HL-60 (cell line): ENCODE measurements around the gene TACO1.

ENCODE experiments used
- DNase-seq, 2 experiments: peaks; one replicate each; pipeline ENCODE4 v3.0.0-alpha.2; 2010 to 2020; ENCODE audit warnings: low read depth in 1 of 2, low spot score in 1 of 2
- H3K27ac ChIP-seq: fragments of 250-450 bp; sonication (Bioruptor Pico); replicated peaks from 2 replicates; pipeline ENCODE4 v1.5.1; 2020; ENCODE audit warnings: mild to moderate bottlenecking, moderate library complexity
- H3K27me3 ChIP-seq: fragments of 250-450 bp; sonication (Bioruptor Pico); 2 replicates; pipeline ENCODE4 v1.5.1; 2021; ENCODE audit warnings: mild to moderate bottlenecking, moderate library complexity; ENCODE audit not compliant: insufficient read depth, poor library complexity, severe bottlenecking
- H3K4me3 ChIP-seq: replicated peaks from 2 replicates; pipeline ENCODE4 v1.5.1; 2011; ENCODE audit warnings: mild to moderate bottlenecking, control low read depth, low read length; ENCODE audit not compliant: insufficient read depth
- CTCF ChIP-seq: IDR thresholded peaks from one replicate; pipeline ENCODE4 v1.5.1; 2011; ENCODE audit warnings: low read length, control low read depth, inconsistent platforms; ENCODE audit not compliant: insufficient read depth
- GABPA ChIP-seq: IDR thresholded peaks from 2 replicates; pipeline ENCODE4 v1.6.1; 2012; ENCODE audit warnings: low read depth
- POLR2AphosphoS5 ChIP-seq: IDR thresholded peaks from 2 replicates; pipeline ENCODE4 v1.6.1; 2012; ENCODE audit warnings: low read depth
- REST ChIP-seq: IDR thresholded peaks from 2 replicates; pipeline ENCODE4 v1.6.1; 2012; ENCODE audit warnings: low read depth; ENCODE audit not compliant: insufficient replicate concordance
- SPI1 ChIP-seq: IDR thresholded peaks from 2 replicates; pipeline ENCODE4 v1.6.1; 2012; ENCODE audit warnings: low read depth, mild to moderate bottlenecking, borderline replicate concordance

Gene TACO1

GRCh38 chr17:63621229-63621683 lies 20.6 kb downstream of the TACO1 start:
- DNase-seq: no peak
- H3K4me3 ChIP-seq: peak overlapping the region; percentile 84
- TF ChIP-seq CTCF (no peak), REST (no peak), GABPA (no peak), POLR2AphosphoS5 (no peak), SPI1 (no peak)
- no peaks in the 10 kb centered on the region for H3K27me3 ChIP-seq
- H3K27ac ChIP-seq: peak overlapping the region; percentile 62

GRCh38 chr17:63621684-63622573 lies 21.2 kb downstream of the TACO1 start, which contains the start of gene MAP3K3:
TSS of gene MAP3K3 (plus strand) at chr17:63622417. CDS start at chr17:63622760, 343 bp downstream.
- Histone ChIP-seq H3K4me3 (peak within 1 kb of the TSS; percentile 84), H3K27me3 (no peaks in the 10 kb centered on the region), H3K27ac (peak within 1 kb of the TSS; percentile 62)
- peak; percentile 100 for DNase-seq
- no peak for TF ChIP-seq REST
- TF ChIP-seq POLR2AphosphoS5: peak; percentile 20; the same call in 1 of the 2 replicates

- H3K27ac ChIP-seq: peak overlapping the region; percentile 61
- peak overlapping the region; percentile 84 for H3K4me3 ChIP-seq
- DNase-seq: peak in 1 of 2 experiments; percentile 74
- no peaks in the 10 kb centered on the region for H3K27me3 ChIP-seq
- TF ChIP-seq SPI1: no peak
- TF ChIP-seq CTCF: no peak
- no peak for TF ChIP-seq GABPA
- no peak for TF ChIP-seq REST
- TF ChIP-seq POLR2AphosphoS5: 0 out of 2 replicates have a peak, but pooled peaks have one; percentile 29
Observed at GRCh38 chr17:63622574-63623390, 22.1 kb downstream of the TACO1 start.
